GM19328 (cell line): ENCODE measurements around the gene KITLG.
"Not testable (repeated sequence)": the region's sequence is repeated elsewhere in the genome, so short reads cannot be mapped to it uniquely, and the experiment has no call there.

Source experiments
- ATAC-seq: cut with Tn5 transposase; IDR thresholded peaks from one replicate; pipeline ENCODE4 v1.9.1; 2021; ENCODE audit warnings: mild to moderate bottlenecking, moderate library complexity; ENCODE audit not compliant: unreplicated experiment

The KITLG gene

GRCh38 chr12:88576866-88577265, 3.4 kb downstream of the KITLG start:
- no peak for ATAC-seq

DNA sequence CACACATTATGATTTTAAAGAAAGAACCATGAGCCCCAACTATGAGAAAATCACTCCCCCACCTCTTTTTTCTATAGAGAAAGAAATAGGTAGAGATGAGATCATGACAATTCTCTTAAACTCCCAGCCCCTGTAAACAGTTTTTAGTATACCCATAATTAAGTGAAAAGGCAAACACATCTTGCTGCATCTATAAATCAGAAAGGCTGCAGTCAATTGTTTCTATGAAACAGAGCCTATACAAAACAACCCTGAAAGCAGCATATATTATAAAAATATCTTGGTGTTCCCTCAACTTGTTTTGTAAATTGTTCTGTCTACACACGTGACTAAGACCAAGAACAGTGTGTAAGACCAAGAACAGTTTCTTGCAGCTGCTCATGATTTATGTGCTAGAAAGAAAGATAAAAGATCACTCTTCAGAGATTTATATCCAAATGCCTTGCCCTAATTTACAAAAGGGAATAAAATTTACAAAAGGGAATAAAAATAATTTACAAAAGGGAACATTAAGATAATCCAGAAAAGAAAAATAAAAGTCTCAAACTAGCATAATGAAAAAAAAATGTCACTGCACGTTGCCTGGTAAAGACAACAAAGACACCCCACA, 4.8 kb downstream of the KITLG start:
- ATAC-seq, result no peak

GRCh38 chr12:88574278-88574677, 6.0 kb downstream of the KITLG start:
- ATAC-seq, result no peak

GRCh38 chr12:88573583-88573982, 6.7 kb downstream of the KITLG start:
- no peak for ATAC-seq

DNA sequence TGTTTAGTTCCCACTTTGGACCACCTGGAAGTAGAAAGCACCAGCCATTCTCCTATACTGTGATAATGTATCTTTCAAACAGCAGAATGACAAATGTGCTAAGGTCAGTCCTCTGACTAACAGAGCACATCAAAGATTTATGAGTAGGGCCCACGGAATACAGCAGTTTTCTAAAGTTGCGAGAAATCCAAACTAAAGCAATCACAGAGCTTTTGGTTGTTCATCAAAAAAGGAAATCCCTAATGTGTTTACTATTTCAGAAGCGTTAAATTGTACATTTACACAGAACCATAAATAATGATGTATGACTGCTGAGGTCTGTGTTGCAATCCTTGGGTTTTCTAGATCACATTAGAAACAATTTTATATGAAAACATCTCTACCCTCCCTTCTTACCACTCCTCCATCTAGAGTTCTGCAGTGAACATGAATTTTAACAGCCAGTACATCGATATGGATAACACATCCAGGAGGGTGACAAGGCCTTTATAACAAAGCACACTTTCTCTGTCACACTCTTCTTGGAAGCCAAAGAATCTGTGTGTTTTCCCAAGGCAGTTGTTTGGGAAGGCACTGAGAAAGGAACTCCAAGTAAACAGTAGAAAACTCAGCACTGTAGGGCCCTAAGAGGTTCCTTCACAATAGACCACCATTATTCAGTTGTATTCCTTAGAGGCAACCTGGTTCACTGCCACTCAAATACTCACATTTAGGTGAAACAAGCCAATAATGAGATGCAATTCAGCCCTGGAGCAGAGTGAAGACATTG, 7.3 kb downstream of the KITLG start:
- ATAC-seq, result no peak

DNA sequence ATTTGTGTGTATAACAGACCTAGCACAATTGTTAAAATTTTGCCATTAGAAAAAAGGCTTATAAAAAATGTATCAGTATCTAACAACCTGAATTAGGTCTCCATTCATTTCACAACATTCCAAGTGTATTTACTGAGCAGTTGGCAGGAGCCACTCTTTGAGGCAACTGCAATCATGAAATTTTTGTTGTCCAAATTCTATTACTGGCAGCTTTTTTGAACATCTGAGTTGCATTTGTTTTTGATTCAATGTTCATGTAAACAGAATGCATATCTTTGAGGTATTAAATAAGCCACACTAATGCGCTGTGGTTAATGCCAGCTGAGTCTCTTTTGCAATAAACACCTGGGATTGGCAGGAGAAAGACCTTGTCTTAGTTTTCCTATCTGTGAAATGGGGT, 8.7 kb downstream of the KITLG start:
- ATAC-seq, result no peak

DNA sequence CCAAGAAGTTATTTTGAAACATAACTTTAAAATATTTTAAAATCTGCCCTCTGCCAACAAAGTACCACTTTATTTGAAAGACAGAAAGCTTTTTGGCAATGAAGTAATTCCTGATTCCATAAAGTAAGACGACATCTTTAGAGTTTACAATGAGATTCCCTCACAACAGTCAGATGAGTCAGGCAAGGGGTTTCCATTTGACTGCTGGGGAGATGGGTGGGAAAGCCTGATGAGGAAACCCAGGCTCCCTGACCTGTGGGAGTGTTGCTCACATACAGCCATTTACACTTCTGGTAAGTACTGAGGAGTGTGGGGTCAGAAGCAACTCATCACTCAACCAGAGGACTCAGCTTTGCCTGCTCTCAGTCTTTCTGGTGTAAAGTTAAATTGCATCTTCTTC, 10.2 kb downstream of the KITLG start:
- ATAC-seq, result no peak

GRCh38 chr12:88566430-88566829, 13.8 kb downstream of the KITLG start:
- no peak for ATAC-seq

- ATAC-seq, result no peak
Measured at GRCh38 chr12:88562846-88563582, 17.3 kb downstream of the KITLG start.

DNA sequence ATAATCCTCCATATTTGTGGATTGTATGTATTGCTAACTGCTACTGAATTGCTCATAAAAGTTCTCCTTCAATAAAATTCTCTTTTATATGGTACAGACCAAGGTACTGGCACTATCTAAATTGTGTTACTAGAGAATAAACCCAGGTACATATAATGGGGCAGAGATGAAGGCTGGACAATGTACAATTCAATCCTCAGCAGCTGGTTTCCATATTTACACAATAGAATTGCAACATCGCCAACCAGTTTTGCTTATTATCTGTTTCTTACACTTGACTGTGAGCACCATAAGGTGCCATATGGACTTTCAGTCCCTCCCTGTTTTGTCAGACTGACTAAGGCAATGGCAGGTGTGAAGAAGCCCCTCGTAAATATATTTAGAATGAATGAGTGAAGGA, 18.1 kb downstream of the KITLG start:
- no peak for ATAC-seq

GRCh38 chr12:88559772-88560171, 20.5 kb downstream of the KITLG start:
- no peak for ATAC-seq

- no peak for ATAC-seq
Measured at GRCh38 chr12:88559199-88559598, 21.1 kb downstream of the KITLG start.

DNA sequence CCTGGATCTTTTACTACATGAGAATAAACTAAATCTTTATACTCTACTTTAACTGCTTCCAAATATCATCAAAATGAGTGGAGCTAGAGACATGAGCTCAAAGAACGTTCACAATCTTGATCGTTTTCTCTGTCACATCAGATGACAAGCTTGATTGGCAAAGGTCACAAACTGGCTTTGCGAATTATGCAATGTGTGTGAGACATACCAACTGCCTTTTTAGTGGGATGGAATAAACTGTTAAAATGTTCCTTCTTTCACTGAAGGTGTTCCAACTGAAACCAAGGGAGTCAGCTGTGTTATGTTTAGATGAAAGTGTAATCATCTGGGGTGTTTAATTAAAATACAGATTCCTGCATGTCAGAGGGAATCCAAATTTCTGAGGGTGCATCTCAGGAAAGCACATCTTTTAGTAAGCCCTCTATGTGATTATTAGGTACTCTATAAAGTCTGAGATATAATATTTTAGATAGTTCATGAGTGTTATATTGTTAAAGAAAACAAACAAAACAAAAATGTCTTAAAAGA, 21.9 kb downstream of the KITLG start:
- no peak for ATAC-seq

DNA sequence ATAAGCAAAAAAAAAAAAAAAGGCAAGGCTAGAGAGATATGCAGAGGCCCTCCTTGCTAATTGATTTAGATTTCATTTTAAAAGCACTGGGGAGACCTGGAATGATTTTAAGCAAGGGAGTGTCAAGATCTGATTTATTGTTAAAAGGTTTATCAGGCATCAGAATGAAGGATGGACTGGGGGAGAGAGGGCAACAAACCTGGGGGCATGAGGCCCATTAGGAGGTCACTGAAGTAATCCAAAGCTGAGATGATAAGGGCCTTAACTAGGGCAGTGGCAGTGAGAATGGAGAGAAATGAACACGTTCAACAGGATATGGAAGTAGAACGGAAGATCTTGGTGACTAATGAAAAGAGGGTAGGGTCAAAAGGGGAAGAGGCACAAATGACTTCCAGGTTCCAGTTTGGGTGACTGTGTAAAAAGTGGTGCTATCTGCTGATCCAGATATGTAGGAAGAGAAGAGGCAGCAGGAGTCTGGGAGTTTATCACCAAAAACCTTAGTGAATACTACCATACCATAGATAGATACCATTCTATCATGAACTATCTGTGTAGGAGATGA, 24.0 kb downstream of the KITLG start:
- ATAC-seq, result no peak

DNA sequence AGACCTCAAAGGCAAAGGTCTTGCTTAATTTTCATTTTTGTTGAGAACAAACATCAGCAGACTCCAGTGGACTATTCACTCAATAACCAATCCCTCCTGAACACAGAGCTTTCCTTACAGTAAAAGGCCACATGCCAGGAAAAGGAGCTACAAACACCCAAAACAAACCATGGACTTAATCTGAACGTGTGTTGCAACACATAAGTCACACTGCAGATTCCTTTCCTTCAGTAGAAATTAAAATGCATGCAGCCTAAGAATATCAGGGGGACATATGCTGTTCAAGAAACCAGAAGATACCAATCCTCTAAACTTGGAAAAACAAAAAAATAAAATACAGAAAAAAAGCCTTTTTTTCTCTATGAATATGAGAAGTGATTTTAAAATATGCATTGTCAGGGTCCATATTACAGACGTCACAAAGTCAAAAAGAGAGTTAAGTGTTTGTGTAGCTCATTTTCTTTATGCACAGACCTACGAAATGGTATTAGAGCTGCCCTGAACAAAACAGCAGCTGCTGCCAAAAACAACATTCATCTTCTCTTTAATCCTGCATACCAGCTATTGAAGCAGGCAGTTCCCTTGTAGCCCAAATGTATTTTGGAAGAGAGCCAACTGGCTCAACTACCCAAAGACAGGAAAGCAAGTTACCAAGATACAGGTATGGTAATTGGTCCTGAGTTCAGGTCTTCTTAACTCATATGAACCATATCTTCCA, 26.2 kb downstream of the KITLG start:
- no peak for ATAC-seq

- no peak for ATAC-seq
Measured at GRCh38 chr12:88552610-88553079, 27.6 kb downstream of the KITLG start.

DNA sequence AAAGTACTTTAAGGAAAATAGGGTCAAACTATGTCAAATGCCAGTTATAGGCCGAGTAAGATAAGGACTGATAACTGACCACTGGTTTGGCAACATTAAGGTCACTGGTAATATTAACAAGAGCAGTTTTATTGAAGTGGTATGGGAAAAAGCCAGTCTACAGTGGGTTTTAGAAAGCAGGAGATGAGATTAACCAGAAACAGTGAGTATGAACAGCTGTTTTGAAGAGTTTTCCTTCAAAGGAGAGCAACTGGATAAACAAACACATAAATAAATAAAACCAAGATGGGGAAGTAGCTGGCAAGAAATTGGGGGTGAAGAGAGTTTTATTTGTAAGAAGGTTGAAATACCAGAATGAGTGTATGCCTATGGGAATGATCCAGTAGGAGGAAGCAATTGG, 30.3 kb downstream of the KITLG start:
- ATAC-seq, result no peak

- not testable (repeated sequence) for ATAC-seq
Measured at GRCh38 chr12:88547949-88548348, 32.3 kb downstream of the KITLG start.

GRCh38 chr12:88546853-88547252, 33.4 kb downstream of the KITLG start:
- no peak for ATAC-seq

DNA sequence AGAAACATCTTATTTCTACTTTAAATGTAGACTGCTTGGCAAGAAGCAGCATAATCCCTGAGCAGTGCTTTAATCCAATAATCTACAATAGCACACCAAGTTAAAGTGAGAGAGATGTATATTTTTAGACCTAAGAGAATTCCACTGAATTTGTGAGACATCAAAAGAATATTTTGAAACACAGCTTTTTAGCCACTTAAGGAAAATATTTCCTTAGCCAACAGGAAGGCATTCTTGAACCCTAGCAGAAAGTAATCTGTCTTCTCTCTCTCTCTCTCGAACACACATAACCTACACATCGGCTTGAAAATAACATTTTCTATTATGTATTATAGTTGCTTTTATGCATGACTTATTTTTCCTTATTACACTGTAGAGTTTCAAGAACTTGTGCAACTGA, 34.0 kb downstream of the KITLG start:
- ATAC-seq, result no peak
